ENCODE measurements around the gene MLLT6.

Gene MLLT6

DNA sequence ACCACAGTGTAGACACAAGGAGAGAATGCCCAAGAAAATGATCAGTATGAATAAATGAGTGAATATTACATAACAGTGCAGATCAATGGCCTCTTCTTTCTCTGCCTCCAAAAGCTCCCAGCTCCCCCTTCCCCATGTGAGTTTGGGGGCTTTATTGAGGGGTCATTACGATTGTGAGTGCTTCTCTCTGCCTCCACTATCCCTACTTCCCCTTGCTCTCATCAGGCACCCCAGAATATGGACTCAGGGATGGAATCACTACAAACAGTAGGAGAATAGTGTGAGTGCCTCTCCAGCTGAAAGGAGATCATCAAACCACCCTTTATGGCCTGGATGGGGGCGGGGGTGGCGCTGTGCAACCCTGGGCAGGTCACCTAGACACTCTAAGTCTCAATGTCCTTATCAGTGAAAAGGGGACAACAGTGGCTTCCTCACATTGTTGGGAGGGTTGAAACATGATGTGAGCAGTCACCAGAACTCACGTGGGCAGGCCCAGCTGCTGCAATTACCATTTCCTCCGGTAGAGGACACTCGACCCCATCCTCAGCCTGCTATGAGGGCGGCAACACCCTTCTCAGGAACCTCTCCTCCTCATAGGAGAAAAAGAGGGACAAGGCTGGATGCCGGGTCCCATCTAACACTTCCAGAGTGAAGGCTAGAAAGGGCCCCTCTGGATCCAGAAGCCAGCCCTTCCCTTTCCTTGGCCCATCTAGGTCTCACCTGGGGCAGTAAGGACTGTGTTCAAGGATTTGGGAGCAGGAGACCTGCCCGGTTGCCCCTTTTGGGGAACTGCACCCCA is 28.2 kb upstream of the MLLT6 start:
- DNase-seq: peak; percentile 84 to 98

DNA sequence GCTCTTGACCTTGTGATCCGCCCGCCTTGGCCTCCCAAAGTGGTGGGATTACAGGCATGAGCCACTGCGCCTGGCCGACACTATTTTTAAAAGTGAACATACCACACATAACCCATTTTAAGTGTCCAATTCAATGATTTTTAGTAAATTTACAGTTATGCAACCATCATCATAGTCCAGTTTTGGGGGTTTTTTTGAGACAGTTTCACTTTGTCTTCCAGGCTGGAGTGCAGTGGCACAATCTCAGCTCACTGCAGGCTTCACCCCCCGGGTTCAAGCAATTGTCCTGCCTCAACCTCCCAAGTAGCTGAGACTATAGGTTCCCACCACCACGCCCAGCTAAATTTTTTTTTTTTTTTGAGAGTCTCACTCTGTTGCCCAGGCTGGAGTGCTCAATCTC is 27.3 kb upstream of the MLLT6 start:
- DNase-seq: no peak

DNA sequence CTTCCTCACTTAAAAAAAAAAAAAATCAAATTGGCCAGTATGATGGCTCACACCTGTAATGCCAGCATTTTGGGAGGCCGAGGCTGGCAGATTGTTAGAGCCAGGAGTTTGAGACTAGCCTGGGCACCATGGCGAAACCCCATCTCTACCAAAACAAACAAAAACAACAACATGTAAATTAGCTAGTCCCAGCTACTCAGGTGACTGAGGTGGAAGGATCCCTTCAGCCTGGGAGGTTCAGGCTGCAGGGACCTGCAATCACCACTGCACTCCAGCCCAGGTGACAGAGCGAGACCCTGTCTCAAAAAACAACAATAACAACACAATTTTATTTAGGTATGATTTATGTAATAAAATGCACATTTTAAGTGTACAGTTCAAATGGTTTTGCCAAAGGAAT is 24.0 kb upstream of the MLLT6 start:
- no peak for DNase-seq

DNA sequence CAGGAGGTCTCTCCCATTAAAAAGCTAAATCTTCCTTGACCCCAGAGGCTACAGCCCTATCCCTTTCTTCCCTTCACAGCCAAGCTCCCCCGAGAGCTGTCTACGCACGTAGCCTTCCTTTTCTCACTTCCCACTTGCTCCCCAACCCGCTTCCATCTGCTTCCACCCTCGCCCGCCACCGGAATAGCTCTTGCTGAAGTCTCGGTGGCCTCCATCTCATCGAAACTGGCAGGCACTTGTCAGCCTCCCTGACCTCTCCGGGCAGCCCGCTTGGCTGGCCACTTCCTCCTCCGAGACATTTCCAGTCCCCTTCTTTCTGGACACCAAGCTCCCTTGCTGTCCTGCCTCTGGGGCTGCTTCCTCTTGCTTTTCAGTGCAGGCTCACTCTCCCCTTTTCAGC is 19.6 kb upstream of the MLLT6 start:
- DNase-seq: peak; percentile 60 to 68

DNA sequence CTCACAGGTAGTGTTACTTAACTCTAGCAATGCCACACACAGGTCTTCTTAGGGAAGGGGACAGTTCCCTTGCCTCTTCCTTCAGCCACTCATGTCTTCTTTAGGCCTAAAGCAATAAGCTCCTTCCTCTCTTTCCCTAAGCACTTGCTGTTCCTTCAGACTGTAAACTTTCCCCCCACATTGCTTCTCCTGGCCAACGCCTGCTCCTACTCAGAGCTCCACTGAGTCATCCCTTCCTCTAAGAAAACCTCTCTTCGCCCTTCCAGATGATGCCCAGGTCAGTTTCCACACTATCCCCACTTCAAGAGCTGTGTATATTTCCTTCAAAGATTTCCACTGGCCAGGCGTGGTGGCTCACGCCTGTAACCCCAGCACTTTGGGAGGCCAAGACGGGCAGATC is 17.8 kb upstream of the MLLT6 start:
- peak; percentile 61 to 76 for DNase-seq

DNA sequence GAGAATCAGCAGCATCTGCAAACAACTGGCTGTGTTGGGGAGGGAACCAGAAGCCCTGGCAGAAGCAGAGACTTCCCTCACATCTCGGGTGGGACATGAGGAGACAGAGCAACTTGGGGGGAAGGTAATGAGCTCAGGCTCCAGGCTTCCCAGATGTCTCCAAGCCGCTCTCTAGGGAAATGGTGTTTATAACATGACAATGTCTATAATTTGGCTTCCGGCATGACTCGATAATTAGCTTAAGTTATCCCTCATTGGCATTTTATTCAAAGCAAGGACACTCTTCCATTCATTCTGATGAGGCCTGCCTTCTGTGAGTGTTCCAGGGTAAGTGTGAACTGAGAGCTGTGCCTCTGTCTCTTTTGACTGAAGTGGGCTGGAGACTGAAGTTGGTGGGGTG is 14.7 kb upstream of the MLLT6 start:
- no peak for DNase-seq

DNA sequence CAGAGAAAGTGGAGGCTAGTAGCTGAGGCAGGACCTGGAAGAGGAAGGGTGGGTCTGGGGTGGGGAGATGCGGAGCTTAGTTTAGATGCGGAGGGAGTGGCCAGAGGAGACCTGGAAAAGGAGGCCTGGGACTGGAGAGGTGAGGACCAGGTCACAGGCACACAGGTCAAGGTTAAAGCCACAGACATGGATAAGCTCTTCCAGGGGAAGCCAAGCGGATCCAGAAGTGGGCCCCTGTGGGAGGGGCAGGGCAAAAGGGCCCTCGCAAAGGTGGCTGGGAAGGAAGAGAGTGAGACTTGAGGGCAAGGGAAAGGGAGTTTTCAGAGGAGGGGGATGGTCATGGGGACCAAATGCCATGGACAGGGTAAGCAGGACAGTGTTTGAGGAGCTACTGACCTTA is 13.9 kb upstream of the MLLT6 start:
- DNase-seq: no peak

DNA sequence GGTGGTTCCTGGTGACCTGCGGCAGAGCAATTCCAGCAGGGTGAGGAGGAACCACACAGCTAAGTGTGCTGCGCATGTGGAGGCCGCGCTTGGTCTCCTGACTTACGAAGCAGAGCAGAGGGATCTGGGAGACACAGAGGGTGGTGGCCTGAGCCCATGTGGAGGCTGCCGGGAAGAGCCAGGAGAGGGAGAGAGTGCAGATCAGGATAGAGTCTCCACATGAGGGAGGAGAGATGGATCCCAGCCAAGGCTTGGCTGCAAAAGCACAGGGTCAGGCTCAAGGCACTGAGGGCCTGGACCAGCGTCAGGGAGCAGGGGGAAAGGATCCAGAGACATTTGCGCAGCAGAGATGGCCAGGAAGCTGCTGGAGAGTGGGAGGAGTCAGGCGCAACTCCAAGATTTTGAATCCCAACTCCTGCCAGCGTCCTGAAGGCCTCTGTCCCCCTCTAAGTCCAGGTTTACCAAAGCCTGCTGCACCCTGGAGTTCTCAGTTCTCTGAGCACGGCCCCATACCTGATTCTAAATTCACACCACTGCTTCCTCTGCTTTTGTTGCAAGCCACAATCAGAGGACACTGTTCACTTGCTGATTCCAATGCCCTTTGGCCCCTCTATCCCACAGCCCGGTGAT is 11.3 kb upstream of the MLLT6 start:
- DNase-seq: no peak

DNA sequence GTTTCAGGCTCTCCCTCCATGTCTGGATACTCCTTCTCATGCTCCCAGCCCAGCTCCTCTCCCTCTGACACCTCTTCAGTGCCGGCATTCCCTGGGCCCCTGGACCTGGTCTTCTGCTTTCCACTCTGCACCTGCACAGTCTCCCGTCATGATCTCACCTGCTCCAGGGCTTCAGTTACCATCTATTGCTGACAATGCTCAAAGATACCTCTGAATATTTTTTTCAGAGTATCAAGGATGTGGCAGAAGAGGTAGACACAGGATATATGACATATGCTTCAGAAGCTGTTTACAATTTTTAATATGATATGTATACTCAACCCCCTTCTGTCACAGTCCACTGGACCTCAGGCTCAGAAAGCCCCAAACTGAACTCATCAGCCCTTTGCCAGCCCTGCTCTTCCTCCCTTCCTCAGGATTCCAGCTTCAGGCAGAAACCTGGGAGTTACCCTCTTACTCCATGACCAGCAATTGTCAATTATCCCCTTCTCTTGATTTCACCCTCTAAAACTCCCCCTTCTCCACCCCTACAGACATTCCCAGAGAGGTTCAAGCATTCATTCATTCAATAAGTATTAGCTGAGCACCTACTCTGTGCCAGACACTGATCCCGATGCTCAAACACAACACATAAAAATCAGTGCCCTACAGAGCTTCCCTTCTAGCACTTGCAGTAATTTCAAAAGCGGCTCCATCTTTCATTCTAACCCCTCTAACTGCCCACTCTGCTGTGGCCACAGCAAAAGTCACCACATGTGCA is 7.8 kb upstream of the MLLT6 start:
- no peak for DNase-seq

DNA sequence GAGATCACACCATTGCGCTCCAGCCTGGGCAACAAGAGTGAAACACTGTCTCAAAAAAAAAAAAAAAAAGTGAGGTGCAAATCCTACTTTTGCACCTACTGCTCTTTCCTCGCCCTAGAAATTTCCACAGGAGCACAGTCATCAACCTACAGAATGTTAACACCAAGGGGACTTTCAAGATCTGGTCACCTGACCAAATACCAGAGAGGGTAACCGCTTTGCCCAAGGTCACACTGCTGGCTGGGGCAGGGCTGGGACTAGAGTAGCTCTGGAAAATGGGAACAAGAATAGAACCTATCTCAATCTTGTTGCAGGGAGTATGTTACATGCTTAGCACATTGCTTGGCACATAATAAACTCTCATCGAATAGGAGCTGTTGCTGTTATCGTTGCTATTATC is 6.3 kb upstream of the MLLT6 start:
- peak; percentile 20 to 75 for DNase-seq

DNA sequence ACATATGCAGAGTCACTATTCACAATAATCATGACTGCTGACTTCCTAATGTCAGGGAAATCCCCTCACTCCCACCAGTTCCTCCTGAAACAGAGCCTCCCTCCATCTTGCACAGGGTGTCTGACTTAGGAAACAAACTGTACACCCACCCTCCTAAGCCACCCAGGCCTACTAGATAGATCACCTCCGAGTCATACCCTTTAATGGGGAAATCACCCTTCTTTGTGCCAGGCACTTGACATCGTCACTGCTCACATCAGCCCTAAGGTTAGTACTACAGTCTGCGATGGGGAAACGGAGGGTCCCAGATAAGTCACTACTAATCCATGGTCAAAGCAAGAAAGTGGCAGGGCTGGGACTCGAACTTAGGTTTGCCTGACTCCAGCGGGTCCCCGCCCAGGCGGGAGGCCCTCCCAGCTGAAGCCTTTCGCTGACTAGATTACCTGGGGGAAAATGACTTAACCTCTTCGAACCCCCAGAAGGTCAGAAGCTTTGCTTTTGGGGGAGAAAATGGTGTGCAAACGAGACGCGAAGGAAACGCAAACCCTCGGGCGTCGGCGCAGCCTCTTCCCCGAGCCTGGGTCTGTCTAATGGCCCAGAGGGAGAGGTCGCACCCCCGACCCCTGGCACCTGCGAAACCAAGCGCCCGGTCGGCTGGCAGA is 3.4 kb upstream of the MLLT6 start:
- peak; percentile 97 to 100 for DNase-seq

DNA sequence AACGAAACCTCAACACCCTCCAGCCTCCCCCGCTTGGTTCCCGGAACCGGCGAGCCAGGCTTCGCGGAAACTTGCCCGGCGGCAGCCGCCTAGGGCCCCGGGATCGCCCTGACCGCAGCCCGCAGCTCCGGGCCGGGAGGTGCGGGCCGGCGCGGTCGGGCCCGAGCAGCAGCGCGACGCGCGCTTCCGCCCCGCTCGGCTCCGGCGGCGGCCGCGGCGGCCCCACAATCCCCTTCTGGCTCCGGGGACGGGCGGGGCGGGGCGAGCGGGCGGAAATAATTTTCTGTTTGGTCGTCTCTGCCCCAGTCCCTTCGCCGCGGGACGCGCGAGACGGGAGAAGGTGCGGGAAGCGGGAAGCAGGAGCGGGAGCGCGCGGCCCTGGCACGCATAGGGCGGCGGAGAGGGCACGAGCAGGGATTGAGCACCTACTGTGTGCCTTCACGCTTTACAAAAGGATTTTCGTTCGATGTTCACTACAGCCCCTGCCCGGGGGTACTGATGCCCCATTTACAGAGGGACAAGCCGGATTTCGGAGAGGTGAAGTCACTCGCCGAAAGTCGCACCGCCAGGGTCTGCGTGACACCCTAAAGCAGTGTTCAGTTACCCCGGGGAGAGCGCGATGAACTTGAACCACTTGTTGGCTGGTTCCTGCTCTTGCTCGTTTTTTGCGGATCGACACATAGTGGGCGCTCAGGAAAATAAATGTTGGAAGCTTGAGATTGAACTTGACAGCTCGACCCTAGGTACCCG is 2.7 kb upstream of the MLLT6 start:
- peak; percentile 78 to 83 for DNase-seq

DNA sequence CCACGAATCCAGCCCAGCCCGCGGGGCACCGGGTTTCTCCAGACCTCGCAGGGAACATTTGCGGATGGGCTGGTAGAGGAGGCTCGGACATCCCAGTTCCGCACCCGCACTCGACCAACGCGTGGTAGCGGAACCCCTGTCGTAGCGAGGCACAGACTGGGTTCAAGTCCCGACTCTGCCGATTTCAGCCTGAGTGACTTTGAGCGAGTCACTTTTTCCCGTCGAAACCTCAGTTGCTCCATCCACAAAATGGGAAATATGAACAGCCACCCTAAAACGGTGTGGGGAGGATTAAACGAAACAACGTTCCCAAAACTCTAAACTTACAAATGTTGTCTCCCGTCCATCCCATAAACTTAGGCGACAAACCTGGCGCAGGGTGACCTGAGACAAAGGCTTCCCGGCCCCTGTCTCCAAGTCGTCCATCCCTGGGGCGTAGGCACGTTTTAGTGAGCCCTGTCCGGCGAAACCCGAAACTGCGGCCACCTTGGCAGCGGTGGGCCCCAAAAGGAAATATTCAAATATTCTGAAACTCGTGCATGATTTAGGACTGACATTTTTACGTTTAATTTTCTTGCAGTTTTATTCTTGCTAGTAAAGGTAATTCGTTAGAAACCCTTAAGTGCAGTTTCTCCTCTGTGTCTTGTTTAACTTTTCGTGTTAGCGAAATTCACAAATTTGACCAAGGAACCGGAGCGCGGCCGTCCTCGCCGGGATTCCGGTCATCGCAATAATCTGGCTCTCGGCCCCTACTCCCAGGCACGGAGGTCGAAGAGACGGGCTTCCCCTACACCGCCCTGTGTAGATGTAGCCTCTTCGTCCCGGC is 1.9 kb upstream of the MLLT6 start:
- peak; percentile 39 to 51 for DNase-seq

DNA sequence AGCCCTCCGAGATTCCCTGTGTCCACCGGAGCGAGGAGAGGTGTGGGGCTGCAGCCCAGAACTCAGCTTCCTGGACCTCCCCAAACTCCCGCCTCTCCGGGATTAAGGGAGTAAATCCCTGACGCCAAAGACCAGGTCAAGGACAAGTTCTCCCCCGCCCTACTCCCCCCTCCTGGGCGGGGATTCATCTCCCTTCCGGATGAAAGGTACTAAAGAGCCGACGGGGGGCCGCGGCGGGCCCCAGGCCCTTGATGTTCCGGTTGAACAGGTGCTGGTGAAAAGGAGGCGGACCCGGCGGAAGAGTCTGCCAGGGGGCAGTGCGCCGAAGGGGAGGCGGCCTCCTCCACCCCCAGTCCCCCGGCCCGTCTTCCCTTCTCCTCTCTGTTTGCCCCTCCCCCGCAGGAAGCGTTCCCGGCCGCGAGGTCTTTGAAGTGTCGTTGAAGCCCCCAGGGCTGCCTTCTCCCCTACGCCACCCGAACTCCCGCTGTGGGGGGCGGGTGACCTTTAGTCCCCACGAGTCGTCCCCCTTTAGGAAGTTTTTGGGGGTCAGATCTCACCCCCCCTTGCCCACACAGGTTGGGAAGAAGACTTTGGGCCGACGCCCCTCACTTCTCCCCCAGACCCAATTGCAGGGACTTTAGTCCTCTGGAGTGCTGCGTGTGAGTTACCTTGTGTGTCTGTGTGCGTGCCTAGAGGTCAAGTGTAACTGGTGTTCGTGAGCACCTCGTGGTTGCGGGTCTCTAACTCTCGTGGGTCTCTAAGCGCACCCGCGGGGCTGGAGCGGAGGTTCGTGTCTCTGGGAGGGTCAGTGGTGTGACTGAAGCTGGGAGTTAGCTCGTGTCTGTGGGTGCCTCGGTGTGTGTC is 1.1 kb upstream of the MLLT6 start:
- peak; percentile 31 to 40 for DNase-seq

DNA sequence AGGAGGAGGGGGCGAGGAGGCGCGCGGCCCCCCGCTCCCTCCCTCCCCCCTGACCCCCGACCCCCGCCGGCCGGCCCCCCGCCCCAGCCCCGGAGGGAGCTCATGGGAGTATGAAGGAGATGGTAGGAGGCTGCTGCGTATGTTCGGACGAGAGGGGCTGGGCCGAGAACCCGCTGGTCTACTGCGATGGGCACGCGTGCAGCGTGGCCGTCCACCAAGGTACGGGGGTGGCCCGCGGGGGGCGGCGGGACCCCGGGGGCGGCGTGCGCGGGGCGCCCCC is 390 bp downstream of the MLLT6 start:
- no peak for DNase-seq

DNA sequence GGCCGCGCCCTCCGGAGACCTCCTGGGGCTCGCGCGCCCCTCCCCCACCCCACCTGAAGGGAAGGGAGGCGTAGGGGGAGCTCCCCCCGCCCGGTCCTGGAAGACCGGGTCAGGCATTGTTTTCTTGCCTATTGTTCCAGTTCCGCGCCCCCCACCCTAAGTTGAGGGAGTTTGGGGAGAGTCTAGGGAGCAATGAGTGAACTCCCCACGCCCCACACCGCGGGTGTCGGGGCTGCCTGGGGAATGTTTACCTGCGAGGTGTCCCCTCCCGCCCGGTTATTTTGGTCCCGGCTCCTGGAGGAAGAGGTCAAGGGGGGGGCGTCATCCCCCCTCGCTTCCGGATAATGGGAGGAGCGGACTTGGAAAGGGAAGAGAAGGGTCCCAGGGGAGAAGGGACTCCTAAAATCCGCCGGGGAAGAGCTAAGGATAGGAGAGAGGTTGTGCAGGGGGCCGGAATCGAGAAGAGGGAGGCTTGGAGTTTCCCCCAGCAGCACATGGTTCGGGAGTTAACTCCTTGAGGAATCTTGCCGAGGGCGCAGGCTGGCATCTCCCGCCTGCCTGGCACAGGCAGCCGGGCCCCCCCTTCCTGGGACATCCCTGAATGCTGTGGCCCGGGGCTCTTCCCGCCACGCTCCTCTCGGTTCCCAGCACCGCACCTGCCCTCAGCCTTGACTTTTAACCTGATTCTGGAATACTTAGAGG is 881 bp downstream of the MLLT6 start:
- no peak for DNase-seq

DNA sequence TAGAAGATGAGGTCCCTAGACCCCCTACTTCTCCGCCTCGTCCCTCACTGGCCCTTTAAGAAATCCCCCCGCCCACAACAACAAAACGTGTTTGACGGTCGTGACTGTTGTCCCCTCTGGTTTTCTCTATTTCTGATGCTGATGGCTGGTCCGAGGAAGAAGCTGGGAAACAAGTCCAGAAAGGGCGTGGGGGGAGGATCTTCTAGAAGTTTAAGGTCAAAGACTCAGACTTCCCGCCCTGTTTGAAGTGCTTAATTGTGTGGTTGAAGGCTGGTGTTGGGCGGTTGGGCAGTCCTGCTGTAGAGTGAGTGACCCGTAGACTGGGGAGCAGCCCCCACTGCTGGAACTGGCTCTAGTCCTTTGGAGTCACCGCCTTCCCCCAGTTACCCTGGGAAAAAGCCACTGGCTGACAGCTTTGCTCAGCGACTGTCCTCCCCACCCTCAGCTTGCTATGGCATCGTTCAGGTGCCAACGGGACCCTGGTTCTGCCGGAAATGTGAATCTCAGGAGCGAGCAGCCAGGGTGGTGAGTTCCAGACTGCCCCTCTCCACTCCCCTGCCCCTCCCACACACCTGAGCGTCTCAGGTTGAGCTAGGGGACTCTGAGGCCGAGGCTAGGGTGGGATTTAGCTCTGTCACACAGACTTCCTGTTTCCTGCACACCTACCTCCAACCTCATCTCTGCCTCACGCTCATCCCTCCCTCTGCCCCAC is 1.6 kb downstream of the MLLT6 start:
- peak in 1 of 2 donors; percentile 32 for DNase-seq

DNA sequence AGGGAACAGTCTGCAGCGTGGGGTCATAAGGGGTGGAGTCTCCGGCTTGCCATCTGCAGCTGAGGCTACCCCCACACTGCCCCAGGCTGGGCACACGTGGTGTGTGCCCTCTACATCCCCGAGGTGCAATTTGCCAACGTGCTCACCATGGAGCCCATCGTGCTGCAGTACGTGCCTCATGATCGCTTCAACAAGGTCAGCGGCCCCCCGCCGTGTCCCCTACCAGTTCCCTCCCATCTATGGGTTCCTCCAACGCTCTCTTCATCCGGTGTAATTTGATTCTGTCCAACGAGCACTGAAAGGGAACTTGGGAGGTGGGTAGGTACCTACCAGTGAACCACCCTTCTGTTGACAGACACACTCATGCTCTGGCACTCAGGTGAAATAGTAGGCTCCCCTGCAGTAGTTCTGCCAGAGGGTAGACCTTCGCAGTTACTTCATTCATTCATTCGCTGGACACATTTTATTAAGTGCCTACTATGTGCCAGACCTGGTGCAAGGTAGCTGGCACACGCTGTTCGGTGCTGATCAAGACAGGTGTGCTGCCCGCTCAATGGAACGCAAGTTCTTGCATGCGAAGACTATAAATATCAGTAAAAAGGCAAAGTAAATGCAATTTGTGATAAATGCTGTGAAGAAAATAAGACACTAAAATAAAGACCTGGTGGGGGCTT is 2.7 kb downstream of the MLLT6 start:
- no peak for DNase-seq
